Measurements from ENCODE around the gene PGLYRP3. TPM values are rescaled to one million over a fixed set of nuclear protein-coding genes. Genes with fewer than 3 reads are reported as not detected.
"Not testable (repeated sequence)": the region's sequence is repeated elsewhere in the genome, so short reads cannot be mapped to it uniquely, and the experiment has no call there.

Gene PGLYRP3
- total RNA-seq, 1 donor from 2014 or later: not detected

DNA sequence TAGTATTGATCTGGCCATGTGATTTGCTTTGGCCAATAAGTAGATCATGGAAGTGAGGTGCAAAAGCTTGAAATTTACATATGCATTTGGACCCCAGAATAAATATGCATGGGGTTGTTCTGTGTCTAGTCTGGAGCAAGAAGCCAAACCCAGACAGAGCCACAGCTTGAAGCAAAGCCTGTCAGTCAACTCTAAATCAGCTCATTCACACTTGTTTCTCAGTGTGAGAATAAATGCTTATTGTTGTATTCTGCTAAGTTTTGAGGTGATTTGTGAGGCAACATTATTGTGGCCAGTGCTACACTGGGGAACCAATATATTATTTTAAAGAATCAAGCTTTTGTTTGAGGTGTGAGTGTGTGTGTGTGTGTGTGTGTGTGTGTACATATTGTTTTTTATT lies 12.2 kb upstream of the PGLYRP3 start:
- DNase-seq: no peak
- no peak for ATAC-seq
- intact Hi-C loops (cut with micrococcal nuclease): no loop called here

DNA sequence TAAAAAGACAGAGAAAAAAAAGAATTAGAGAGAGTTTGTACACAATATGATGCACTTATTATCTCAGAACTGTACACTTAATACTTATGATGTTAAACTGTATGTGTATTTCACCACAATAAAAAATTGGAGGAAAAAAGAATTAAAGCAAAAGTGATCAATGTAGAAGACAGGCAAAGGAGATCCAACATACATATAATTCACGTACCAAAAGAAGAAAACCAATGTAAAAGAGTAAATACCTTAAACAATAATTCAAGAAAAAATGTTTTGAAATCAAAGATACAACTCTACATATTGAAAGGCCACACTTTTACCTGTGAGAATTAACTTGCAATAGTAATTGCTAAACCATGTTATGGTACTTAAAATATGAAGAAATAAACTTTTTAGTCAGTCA lies 9.8 kb upstream of the PGLYRP3 start:
- ATAC-seq: no peak
- intact Hi-C loops (cut with micrococcal nuclease): no loop called here
- no peak for DNase-seq

DNA sequence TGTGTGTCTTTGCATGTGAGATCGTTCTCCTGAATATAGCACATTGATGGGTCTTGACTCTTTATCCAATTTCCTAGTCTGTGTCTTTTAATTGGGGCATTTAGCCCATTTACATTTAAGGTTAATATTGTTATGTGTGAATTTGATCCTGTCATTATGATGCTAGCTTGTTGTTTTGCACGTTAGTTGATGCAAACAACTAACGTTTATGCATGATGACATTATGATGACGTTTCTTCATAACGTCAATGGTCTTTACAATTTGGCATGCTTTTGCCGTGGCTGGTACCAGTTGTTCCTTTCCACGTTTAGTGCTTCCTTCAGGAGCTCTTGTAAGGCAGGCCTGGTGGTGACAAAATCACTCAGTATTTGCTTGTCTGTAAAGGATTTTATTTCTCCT lies 5.4 kb upstream of the PGLYRP3 start:
- intact Hi-C loops (cut with micrococcal nuclease); ATAC-seq; DNase-seq: not testable (repeated sequence)

DNA sequence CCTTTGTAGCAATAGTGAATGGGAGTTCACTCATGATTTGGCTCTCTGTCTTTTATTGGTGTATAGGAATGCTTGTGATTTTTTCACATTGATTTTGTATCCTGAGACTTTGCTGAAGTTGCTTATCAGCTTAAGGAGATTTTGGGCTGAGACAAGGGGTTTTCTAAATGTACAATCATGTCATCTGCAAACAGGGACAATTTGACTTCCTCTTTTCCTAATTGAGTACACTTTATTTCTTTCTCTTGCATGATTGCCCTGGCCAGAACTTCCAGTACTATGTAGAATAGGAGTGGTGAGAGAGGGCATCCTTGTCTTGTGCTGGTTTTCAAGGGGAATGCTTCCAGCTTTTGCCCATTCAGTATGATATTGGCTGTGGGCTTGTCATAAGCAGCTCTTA lies 3.3 kb upstream of the PGLYRP3 start:
- not testable (repeated sequence) for DNase-seq, ATAC-seq

DNA sequence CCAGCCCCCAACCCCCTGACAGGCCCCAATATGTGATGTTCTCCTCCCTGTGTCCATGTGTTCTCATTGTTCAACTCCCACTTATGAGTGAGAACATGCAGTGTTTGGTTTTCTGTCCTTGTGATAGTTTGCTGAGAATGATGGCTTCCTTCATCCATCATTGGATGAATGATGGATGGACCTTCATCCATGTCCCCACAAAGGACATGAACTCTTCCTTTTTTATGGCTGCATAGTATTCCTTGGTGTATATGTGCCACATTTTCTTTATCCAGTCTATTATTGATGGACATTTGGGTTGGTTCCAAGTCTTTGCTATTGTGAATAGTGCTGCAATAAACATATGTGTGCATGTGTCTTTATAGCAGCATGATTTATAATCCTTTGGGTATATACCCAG lies 1.6 kb upstream of the PGLYRP3 start:
- intact Hi-C loops (cut with micrococcal nuclease); DNase-seq; ATAC-seq: not testable (repeated sequence)

More for the DNA sequence above, 3.3 kb upstream of the PGLYRP3 start:
- intact Hi-C loops (cut with micrococcal nuclease): not testable (repeated sequence)

DNA sequence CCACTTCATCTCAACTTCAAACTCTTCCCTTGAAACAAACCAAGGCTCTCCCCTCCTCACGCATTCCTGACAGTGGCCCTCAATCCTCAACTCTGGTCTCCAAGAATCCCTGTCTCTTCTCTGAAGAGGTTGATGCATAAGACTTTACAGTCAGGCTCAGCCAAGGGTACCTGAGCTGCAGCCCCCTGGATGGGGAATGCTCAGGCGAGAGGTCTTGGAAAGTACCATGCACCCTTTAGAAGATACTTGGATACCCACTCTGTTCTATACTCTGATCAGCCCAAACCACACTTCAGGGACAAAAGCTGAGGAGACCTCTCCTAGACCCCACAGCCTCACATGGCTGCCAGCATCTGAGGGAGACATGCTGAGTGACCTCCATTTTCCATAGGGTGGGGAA lies 536 bp upstream of the PGLYRP3 start:
- intact Hi-C loops (cut with micrococcal nuclease): no loop called here
- DNase-seq: no peak
- ATAC-seq: no peak

DNA sequence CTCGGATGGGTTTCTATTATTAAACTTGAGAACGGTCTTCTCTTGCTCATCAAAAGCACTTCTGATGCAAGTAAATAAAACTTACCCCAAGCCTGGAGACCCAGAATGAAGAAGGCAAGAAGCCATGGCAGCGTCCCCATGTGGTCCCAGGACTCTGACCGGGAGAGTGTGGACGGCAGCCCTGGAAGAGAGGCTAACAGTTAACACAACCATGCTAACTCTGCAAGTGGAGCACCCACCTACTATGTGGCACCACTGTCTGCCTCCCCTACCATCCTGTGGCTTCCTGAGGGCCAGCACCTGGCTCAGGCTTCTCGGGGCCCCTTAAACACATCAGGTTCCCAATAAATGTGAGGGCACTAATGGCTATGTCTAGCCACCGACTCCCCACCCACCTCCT lies 2.2 kb downstream of the PGLYRP3 start:
- intact Hi-C loops (cut with micrococcal nuclease): no loop called here
- ATAC-seq: no peak
- DNase-seq: no peak

DNA sequence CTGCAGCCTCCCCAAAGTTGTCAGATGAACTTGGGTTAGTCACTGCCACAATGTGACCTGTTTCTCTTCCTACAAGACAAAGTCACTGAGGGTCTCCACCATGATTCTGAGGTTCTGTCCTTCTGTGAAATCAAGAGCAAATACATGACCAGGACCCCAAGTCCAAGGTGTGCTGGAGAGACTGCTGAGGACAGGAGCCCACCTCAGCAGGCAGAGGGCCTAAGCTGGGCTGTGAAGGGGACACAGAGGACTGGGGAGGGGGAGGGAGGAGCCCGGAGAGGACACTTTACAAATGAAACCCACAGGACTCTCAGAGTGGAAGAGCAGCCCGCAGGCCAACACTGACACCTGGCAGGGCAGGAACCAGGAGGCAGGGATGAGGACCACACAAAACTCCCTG lies 3.3 kb downstream of the PGLYRP3 start:
- intact Hi-C loops (cut with micrococcal nuclease): no loop called here
- ATAC-seq: no peak
- no peak for DNase-seq

DNA sequence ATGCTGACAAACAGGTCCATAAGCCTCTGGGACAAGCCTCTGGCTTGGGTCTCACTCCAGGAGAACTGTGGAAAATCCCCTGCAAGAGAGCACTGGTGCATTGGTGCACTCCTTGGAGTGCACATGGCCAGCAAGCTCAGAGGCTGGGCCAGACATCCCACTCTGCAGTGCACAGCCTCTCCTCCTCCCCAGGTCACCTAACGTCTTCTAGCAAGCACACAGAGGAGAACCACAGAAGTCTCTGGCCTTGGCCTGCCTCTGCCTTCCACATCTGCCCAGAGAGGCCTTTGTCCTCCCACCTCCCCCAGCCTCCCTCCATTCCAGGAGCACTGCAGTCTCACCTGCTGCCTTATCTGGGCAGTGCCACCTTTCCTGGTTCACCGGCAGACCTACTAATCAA lies 4.2 kb downstream of the PGLYRP3 start:
- ATAC-seq (no peak), DNase-seq (no peak)
- intact Hi-C loops (cut with micrococcal nuclease): no loop called here

DNA sequence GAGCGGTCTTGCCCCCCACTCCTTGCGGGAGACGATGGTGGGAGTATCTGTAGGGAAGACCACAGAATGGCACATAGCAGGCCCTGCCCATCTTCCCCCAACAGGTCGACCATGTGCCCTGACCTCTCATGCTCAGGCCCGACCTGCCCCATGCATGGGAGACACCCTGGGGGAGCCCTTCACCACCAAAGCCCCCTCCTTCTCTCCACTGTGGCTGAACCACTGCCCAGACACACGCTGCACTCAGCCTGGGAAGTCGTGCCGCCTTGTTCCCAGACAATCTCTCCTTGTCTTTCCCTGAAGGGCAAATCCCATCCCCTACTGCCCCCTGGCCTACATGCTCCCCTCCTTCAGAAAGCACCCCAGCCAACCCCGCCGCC lies 5.5 kb downstream of the PGLYRP3 start:
- DNase-seq: no peak
- no peak for ATAC-seq
- intact Hi-C loops (cut with micrococcal nuclease): no loop called here

DNA sequence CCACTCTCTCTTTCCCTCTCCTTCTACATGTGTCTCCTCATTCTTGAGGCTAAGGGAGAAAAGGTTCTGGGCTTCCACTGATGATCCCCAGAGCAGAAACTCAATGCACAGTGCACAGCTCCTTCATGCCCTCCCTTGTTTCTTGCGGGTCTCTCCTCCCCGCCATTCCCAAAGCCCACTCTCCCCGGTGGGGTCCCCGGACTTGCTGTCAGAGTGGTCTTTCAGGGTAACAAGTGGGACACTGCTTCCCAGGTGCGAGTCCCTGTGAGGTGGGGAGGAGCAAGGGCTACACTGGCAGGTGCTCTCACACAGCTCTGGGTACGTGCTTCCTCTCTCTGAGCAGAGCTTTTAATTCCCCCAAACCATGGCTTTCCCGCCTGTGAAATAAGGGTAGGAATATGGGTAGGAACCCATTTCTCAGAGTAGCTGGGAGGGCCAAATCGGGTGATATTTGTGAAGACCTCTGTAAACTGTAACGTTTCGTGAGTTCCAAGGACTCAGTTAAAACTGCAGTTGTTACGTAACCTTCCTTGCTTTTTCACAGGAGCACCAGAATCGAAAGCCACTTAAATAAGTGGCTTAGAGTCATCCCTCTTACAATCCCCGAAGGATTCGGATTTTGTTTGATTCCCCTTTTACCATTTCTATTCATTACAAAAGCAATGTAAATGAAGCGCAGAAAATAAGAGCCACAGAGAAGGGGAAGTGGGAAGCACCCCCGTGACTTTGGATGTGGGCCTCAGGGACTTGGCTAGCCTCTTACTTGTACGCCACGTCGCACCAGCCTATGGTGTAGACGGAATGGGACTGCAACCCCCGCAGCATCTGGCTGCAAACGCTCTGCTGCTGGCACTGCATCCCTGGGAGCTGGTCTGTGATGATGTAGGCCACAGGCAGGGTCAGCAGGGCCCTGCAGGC lies 6.2 kb downstream of the PGLYRP3 start:
- no peak for ATAC-seq

DNA sequence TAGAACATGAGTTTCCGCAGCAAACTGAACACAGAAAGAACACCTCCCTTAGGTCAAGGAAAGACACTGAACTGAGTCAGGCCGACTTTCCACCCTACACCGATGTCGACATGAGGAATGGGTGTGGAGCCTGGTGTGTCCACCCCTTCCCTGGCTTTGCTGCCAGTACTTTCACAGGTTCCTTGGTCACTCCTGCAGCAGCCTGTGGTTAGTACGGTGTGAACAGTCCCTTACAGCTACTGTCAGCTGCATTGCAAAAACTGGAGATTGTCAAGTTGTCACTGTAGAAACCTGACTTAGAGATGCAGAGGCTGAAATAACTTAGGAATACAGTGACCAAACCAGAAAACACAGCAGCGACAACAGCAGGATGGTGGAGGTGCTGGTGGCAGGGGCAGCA lies 7.1 kb downstream of the PGLYRP3 start:
- no peak for DNase-seq
- intact Hi-C loops (cut with micrococcal nuclease): no loop called here
- no peak for ATAC-seq

More for the DNA sequence above, 6.2 kb downstream of the PGLYRP3 start:
- intact Hi-C loops (cut with micrococcal nuclease): no loop called here
- no peak for DNase-seq

DNA sequence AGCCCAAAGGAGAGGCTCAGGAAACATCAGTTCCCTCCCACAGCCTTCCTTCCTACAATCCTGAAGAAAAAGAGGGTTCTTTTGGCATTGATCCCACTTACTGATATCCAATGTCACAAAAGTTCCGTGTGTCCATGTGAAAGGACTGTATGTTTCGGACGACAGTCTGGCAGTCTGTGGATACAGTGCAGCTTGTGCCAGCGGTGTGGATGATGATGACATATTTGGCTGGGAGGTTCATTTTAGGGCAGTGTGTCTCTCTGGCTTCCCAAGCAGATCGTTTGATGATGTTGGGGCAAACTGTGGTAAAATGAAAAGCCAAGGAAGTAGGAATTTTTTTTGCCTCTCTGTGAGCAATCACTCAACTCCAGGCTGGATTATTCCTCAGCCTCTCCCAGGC lies 10.4 kb downstream of the PGLYRP3 start:
- ATAC-seq (no peak), DNase-seq (no peak)
- intact Hi-C loops (cut with micrococcal nuclease): no loop called here

DNA sequence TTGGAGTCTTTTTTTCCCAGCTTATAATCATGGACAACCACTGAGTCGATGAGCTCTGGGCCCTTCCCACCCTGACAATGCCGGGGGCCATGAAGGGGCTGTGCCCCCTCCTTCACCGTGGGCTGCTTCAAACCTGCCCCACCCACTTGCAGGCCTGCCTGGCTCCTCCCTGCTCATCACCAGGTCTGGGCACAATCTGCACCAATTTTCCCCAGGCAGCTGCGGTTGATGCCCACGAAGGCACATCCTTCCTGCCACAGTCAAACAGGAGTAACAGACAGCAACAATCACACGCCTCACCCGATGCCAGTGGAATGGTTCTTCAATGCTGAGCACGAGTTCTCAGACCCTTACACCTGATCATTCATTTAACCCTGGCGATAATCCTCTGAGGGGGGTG lies 18.9 kb downstream of the PGLYRP3 start:
- ATAC-seq (no peak), DNase-seq (no peak)
- intact Hi-C loops (cut with micrococcal nuclease): no loop called here

DNA sequence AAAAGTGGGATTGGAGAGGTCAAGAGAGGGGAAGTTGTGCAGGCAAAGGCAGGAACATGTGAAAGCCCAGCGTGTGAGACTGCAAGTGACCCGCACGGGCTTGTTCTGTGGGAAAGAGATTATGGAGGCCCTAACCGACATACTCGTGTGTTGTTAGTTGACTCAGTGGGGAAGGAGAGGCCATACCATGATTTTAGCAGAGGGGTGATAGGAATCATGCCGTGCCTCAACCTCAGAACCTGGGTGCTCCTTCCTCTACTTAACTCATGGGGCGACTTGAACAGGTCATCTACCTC lies 19.3 kb downstream of the PGLYRP3 start:
- intact Hi-C loops (cut with micrococcal nuclease): no loop called here
- DNase-seq: no peak
- no peak for ATAC-seq

DNA sequence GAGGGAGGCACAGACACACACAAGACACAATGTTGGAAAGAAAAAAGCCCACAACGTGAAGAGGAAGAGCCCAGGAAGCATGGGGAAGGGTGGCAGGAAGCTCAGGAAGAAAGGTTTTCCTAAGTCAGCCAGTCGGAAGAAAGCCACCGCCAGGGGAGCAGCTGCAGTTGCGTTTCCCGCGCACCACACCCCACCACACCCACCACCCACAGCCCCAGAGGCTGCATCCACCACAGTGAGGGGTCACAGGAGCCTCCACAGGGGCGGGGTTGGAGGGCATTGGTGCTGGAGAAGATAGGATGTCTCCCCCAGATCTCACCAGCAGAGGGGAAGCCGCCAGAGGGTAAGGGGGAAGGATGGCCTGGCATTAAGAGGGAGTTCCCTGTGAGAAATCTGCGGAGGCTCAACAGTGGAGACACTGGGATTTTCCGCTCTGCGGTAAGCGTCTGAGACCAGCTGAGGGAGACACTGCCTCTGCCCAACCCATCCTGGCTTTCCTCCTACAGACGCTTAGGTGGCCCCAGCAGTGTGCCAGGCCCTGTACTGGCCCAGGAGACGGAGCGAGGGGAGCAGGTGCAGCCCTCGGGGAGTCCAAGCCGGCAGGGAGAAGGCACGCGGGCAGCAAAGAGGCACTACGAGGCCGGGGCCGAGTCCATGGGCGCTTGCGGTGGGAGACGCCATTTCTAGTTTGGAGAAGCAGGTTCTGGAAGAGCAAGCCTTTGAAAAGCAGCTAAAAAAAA lies 19.8 kb downstream of the PGLYRP3 start:
- DNase-seq (no peak), ATAC-seq (no peak)
- intact Hi-C loops (cut with micrococcal nuclease): no loop called here

DNA sequence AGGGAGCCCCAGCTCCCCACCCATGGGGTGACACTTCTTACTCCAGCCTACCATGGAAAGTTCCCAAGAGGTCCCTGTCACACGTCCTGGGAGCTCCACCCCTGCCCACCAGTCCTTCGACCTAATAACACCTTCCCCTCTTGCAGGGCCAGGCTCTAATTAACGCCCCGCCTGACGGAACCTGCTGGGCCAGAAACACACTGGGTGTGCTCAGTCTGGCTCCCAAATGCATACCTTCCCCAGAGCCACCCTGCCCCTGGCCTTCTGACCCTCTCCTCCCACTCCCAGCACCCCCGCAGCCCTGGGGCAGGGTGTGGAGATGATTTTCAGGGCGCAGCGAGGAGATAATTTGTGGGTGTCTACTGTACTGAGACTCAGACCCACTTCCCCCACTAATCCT lies 20.6 kb downstream of the PGLYRP3 start:
- DNase-seq: no peak
- intact Hi-C loops (cut with micrococcal nuclease): no loop called here
- ATAC-seq: no peak

DNA sequence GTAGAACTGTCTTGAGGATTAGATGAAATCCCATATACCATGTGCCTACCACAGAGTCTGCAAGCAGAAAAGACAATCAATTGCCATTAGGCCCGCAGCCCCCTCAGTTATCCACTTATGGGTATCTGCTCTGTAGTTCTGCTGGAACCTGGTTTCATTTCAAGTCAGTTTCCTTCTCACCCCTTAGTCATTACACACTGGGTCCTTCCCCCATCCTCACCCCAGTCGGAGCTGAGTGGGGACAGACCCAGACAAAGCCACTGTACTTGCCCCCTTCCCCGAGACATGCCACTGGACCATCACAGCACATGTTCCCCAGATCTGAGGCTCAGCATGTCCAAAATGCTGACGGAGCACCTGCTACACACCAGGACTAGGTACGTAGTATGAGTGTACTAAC lies 21.2 kb downstream of the PGLYRP3 start:
- intact Hi-C loops (cut with micrococcal nuclease): no loop called here
- no peak for DNase-seq
- ATAC-seq: no peak

DNA sequence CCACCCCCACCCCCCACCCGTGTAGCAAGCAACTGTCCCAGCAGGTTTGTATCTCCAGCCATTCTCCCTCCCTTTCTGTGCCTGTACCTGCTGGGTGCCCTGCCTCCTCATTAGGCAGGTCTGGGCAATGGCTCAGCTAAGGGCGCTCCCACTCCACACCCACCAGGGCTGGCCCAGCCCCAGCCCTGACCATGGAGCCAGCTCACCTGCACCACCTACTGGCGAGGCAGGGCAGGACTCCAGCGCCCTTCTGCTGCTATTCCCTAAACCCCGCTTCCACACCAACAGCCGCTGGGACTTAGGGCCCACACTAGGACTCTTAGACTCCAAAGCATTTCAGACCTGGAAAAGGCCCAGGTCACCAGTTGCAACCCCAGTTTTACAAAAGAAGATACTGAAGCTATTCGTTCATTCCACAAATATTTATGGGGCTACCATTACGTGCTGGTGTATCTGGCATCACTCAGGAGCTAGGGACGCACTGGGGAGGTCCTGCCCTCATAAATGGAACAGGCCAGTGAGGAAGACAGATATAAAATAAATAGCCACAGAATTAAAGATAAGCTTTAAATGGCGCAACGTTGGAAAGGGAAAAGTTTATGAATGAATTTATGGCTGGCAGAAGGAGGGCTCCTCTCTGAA lies 24.0 kb downstream of the PGLYRP3 start:
- intact Hi-C loops (cut with micrococcal nuclease): no loop called here
- no peak for ATAC-seq
- DNase-seq: no peak

DNA sequence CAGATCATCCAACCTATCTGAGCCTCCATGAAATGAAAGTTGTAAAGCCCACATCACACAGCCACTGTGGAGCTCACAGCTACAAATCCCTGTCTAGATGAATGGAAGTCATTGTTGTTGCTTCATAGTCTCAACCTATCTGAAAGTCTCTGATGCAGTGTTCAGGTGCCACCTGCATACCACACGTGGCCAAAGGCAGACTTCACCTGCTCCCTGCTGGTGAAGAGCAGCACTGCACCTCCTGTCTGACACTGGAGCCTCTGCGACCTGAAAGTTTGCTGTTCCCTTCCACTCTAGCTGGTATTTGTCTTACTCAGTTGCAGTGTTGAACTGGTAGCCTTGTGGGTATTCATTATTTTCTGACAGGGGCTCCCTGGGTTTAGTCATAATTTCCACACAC lies 34.9 kb downstream of the PGLYRP3 start:
- DNase-seq: no peak
- no peak for ATAC-seq
- intact Hi-C loops (cut with micrococcal nuclease): no loop called here

Measured in left ventricle myocardium superior (tissue), 1 donor.